T-helper 2 cell treated with Interferon-gamma antibody and Interleukin-4, amounts not matched to agents 5 μg/mL and 100 μg/mL, for 36 hours (primary cell): ENCODE measurements around the gene NSMF.
A peak's percentile ranks its signal among the peaks of the same experiment; 100 is the strongest.

ENCODE experiments used
- DNase-seq: peaks from one replicate; pipeline ENCODE4 v3.0.0; 2021; ENCODE audit warnings: low spot score
- H3K27ac Mint-ChIP-seq: one replicate; pipeline ENCODE4 v1.8.0; 2021; ENCODE audit warnings: mild to moderate bottlenecking, mixed read lengths
- H3K27me3 Mint-ChIP-seq: one replicate; pipeline ENCODE4 v1.8.0; 2021; ENCODE audit warnings: low read depth, mixed read lengths
- H3K36me3 Mint-ChIP-seq: one replicate; pipeline ENCODE4 v1.8.0; 2021; ENCODE audit warnings: low read depth, mixed read lengths
- H3K4me1 Mint-ChIP-seq: one replicate; pipeline ENCODE4 v1.8.0; 2021; ENCODE audit warnings: low read depth, mixed read lengths
- H3K4me3 Mint-ChIP-seq: one replicate; pipeline ENCODE4 v1.8.0; 2022; ENCODE audit warnings: mild to moderate bottlenecking, moderate library complexity, mixed read lengths
- H3K9me3 Mint-ChIP-seq: one replicate; pipeline ENCODE4 v1.8.0; 2021; ENCODE audit warnings: mixed read lengths

Gene NSMF

GRCh38 chr9:137408651-137409405 lies 50.3 kb downstream of the NSMF start:
- Mint-ChIP-seq H3K36me3 (no peaks in the 10 kb centered on the region), H3K27me3 (peaks cover 3% of the 10 kb centered on the region), H3K9me3 (no peaks in the 10 kb centered on the region), H3K4me1 (peaks cover 3% of the 10 kb centered on the region), H3K27ac (no peak overlapping the region), H3K4me3 (no peak overlapping the region)
- no peak for DNase-seq

- no peaks in the 10 kb centered on the region for H3K36me3 Mint-ChIP-seq
Measured at GRCh38 chr9:137407590-137408300, 51.4 kb downstream of the NSMF start.

GRCh38 chr9:137406876-137407589 lies 52.1 kb downstream of the NSMF start:
- H3K9me3 Mint-ChIP-seq, result no peaks in the 10 kb centered on the region
- DNase-seq, result peak; percentile 68
- no peak overlapping the region for H3K4me3 Mint-ChIP-seq
- no peaks in the 10 kb centered on the region for H3K36me3 Mint-ChIP-seq
- H3K27ac Mint-ChIP-seq, result no peak overlapping the region
- peaks cover 3% of the 10 kb centered on the region for H3K27me3 Mint-ChIP-seq
- H3K4me1 Mint-ChIP-seq, result no peaks in the 10 kb centered on the region

More at GRCh38 chr9:137407590-137408300, 51.4 kb downstream of the NSMF start:
- H3K27ac Mint-ChIP-seq, result no peak overlapping the region
- peaks cover 3% of the 10 kb centered on the region for H3K27me3 Mint-ChIP-seq
- no peaks in the 10 kb centered on the region for H3K4me1 Mint-ChIP-seq
- H3K9me3 Mint-ChIP-seq, result no peaks in the 10 kb centered on the region
- H3K4me3 Mint-ChIP-seq, result no peak overlapping the region
- DNase-seq, result no peak

GRCh38 chr9:137406085-137406760 lies 52.9 kb downstream of the NSMF start:
- no peak for DNase-seq
- H3K36me3 Mint-ChIP-seq, result no peaks in the 10 kb centered on the region
- H3K27ac Mint-ChIP-seq, result no peak overlapping the region
- no peaks in the 10 kb centered on the region for H3K4me1 Mint-ChIP-seq
- H3K27me3 Mint-ChIP-seq, result peaks cover 3% of the 10 kb centered on the region
- peak overlapping the region; percentile 54 for H3K4me3 Mint-ChIP-seq
- H3K9me3 Mint-ChIP-seq, result no peaks in the 10 kb centered on the region

- DNase-seq, result no peak
- H3K4me3 Mint-ChIP-seq, result no peak overlapping the region
- H3K36me3 Mint-ChIP-seq, result no peaks in the 10 kb centered on the region
- H3K27me3 Mint-ChIP-seq, result peaks cover 3% of the 10 kb centered on the region
- no peak overlapping the region for H3K27ac Mint-ChIP-seq
- no peaks in the 10 kb centered on the region for H3K4me1 Mint-ChIP-seq
- no peaks in the 10 kb centered on the region for H3K9me3 Mint-ChIP-seq
Measured at GRCh38 chr9:137405677-137406081, 53.5 kb downstream of the NSMF start.

GRCh38 chr9:137404961-137405567 lies 54.1 kb downstream of the NSMF start:
- no peaks in the 10 kb centered on the region for H3K36me3 Mint-ChIP-seq
- H3K4me1 Mint-ChIP-seq, result no peaks in the 10 kb centered on the region
- no peak overlapping the region for H3K4me3 Mint-ChIP-seq
- no peaks in the 10 kb centered on the region for H3K9me3 Mint-ChIP-seq
- DNase-seq, result no peak
- H3K27me3 Mint-ChIP-seq, result peaks cover 3% of the 10 kb centered on the region
- no peak overlapping the region for H3K27ac Mint-ChIP-seq

- no peaks in the 10 kb centered on the region for H3K9me3 Mint-ChIP-seq
- no peaks in the 10 kb centered on the region for H3K36me3 Mint-ChIP-seq
- peaks cover 3% of the 10 kb centered on the region for H3K27me3 Mint-ChIP-seq
- DNase-seq, result no peak
- no peak overlapping the region for H3K27ac Mint-ChIP-seq
- H3K4me3 Mint-ChIP-seq, result no peak overlapping the region
- no peaks in the 10 kb centered on the region for H3K4me1 Mint-ChIP-seq
Measured at GRCh38 chr9:137403269-137403668, 55.9 kb downstream of the NSMF start.

- Mint-ChIP-seq H3K4me3 (no peak overlapping the region), H3K27ac (no peak overlapping the region), H3K4me1 (no peaks in the 10 kb centered on the region), H3K36me3 (no peaks in the 10 kb centered on the region), H3K27me3 (peaks cover 3% of the 10 kb centered on the region), H3K9me3 (no peaks in the 10 kb centered on the region)
- no peak for DNase-seq
Measured at GRCh38 chr9:137402746-137403145, 56.4 kb downstream of the NSMF start.

- DNase-seq, result no peak
Measured at GRCh38 chr9:137398561-137399468, 60.3 kb downstream of the NSMF start.

GRCh38 chr9:137397675-137398423 lies 61.3 kb downstream of the NSMF start:
- Mint-ChIP-seq H3K36me3 (peaks cover 2% of the 10 kb centered on the region), H3K27me3 (no peaks in the 10 kb centered on the region), H3K4me3 (no peak overlapping the region), H3K27ac (no peak overlapping the region), H3K4me1 (no peaks in the 10 kb centered on the region), H3K9me3 (no peaks in the 10 kb centered on the region)
- DNase-seq, result peak; percentile 7

More at GRCh38 chr9:137398561-137399468, 60.3 kb downstream of the NSMF start:
- no peaks in the 10 kb centered on the region for H3K27me3 Mint-ChIP-seq
- H3K27ac Mint-ChIP-seq, result no peak overlapping the region
- no peaks in the 10 kb centered on the region for H3K9me3 Mint-ChIP-seq
- no peak overlapping the region for H3K4me3 Mint-ChIP-seq
- no peaks in the 10 kb centered on the region for H3K4me1 Mint-ChIP-seq
- H3K36me3 Mint-ChIP-seq, result peaks cover 2% of the 10 kb centered on the region
